GM13976 (cell line): ENCODE data around the gene BAIAP2L1.
"Not testable (repeated sequence)": the region's sequence is repeated elsewhere in the genome, so short reads cannot be mapped to it uniquely, and the experiment has no call there.

Experiments
- DNase-seq: peaks from one replicate; pipeline ENCODE4 v3.0.0; 2012; ENCODE audit warnings: low spot score
- in situ Hi-C: fragments of 300-500 bp; cut with MboI; formaldehyde crosslinking; loops from one replicate; pipeline ENCODE4 v1.12.0; 2022; ENCODE audit warnings: low sequenced_read_pairs, mixed read lengths, inconsistent platforms; ENCODE audit not compliant: unreplicated experiment
- TF ChIP-seq, protein P1 (sequence below): IDR thresholded peaks from 2 replicates; pipeline ENCODE4 v1.5.1; 2012; ENCODE audit warnings: borderline replicate concordance, mild to moderate bottlenecking; ENCODE audit not compliant: insufficient read depth; ENCODE audit errors: extremely low read depth, missing control alignments, control extremely low read depth

The BAIAP2L1 gene

DNA sequence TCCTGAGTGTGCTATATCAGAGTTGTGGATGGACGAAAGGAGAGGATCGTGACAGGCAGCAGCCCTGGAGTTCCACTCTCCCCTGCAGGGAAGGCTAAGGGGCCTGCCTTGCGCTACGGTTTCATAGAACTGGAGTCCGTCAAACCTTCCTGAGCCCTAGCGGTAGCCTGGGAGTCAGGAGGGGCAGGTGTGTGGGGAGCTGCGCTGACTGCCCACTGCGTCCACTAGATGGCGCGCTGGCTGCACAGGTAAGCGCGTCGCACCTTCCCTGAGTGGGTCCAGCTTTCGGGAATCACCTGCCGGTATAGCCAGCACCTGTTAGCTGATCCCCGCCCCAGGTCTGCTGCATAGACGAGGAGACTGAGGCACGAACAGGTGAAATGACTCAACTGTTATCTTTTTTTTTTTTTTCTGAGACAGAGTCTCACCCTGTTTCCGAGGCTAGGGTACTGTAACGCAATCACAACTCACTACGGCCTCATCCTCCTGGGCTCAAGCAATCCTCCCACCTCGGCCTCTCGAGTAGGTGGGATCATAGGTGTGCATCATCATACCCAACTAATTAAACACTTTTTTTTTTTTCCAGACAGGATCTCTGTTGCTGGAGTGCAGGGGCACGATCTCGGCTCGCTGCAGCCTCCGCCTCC lies 20.2 kb upstream of the BAIAP2L1 start:
- in situ Hi-C loops: no loop called here

DNA sequence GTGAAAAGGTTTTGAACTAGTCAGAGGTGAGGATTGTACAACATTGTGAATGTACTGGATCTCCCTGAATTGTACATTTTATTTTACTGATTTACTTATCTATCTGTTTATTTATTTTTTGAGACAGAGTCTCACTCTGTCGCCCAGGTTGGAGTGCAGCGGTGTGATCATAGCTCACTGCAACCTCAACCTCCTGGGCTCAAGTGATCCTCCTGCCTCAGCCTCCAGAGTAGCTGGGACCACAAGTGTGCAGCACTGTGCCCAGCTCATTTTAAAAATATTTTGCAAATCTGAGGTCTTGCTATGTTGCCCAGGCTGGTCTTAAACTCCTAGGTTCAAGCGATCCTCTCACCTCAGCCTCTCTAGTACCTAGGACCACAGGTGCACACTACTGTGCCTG lies 19.1 kb upstream of the BAIAP2L1 start:
- in situ Hi-C loops, DNase-seq: not testable (repeated sequence)

More for the DNA sequence above, 20.2 kb upstream of the BAIAP2L1 start:
- DNase-seq: peak; percentile 85
- TF ChIP-seq, protein P1, sequence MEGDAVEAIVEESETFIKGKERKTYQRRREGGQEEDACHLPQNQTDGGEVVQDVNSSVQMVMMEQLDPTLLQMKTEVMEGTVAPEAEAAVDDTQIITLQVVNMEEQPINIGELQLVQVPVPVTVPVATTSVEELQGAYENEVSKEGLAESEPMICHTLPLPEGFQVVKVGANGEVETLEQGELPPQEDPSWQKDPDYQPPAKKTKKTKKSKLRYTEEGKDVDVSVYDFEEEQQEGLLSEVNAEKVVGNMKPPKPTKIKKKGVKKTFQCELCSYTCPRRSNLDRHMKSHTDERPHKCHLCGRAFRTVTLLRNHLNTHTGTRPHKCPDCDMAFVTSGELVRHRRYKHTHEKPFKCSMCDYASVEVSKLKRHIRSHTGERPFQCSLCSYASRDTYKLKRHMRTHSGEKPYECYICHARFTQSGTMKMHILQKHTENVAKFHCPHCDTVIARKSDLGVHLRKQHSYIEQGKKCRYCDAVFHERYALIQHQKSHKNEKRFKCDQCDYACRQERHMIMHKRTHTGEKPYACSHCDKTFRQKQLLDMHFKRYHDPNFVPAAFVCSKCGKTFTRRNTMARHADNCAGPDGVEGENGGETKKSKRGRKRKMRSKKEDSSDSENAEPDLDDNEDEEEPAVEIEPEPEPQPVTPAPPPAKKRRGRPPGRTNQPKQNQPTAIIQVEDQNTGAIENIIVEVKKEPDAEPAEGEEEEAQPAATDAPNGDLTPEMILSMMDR: peak; percentile 95

DNA sequence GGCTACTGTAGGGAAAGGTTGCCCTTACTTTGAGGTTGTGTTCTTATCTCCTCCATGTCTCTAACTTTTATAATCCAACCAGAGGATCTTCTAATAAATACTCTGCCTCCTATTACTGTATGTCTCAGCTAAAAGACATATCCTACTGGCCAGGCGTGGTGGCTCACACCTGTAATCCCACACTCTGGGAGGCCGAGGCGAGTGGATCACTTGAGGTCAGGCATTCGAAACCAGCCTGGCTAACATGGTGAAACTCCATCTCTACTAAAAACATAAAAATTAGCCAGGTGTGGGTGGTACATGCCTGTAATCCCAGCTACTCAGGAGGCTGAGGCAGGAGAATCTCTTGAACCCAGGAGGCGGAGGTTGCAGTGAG lies 18.4 kb upstream of the BAIAP2L1 start:
- in situ Hi-C loops, DNase-seq: not testable (repeated sequence)

DNA sequence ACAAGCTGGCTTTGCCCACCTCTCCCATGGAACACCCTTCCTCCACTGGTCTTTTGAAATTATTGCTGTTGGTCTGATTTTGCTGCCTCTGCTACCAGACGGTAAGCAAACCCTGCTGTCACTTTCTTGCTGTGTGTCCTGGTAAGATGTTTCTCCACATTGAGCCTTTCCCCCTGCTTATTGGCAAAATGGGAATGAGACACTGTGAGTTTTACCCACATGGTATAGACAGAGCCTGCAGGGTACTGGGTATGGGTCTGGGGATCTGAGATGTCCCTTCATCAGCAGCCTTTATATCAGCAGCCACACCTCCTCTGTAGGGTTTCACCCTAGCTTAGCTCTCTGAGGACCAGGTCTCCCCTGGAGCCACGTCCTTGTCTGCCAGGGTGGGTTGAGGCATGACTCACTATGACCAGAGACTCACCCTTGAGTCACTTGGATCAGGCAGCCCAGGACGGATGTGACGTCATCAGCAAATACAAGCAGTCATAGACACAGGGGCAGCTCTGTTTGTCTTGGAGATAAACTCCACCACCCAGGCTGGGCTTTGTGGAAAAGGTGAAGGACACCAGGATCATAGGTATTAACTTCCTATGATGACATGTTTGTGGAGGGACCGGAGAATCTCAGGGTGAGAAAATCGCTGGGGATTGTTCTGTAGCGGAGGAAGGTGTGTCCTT lies 17.9 kb upstream of the BAIAP2L1 start:
- in situ Hi-C loops: no loop called here
- TF ChIP-seq, protein P1: no peak
- DNase-seq: no peak

DNA sequence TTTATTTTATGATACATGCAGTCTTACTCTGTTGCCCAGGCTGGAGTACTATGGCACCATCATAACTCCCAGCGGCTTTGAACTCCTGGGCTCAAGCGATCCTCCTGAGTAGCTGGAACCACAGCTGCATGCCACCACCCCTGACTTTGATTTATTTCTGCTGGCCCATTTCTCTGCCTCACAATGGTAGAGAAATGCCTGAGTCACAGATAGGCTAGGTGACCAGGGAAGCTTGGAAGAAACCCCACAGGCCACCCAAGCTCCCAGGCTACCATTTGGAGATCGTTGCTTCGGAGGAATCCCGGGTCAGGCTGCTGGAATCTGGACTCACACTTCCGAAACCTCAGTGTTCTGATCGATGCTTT lies 17.4 kb upstream of the BAIAP2L1 start:
- no peak for DNase-seq
- TF ChIP-seq, protein P1: no peak
- in situ Hi-C loops: no loop called here

DNA sequence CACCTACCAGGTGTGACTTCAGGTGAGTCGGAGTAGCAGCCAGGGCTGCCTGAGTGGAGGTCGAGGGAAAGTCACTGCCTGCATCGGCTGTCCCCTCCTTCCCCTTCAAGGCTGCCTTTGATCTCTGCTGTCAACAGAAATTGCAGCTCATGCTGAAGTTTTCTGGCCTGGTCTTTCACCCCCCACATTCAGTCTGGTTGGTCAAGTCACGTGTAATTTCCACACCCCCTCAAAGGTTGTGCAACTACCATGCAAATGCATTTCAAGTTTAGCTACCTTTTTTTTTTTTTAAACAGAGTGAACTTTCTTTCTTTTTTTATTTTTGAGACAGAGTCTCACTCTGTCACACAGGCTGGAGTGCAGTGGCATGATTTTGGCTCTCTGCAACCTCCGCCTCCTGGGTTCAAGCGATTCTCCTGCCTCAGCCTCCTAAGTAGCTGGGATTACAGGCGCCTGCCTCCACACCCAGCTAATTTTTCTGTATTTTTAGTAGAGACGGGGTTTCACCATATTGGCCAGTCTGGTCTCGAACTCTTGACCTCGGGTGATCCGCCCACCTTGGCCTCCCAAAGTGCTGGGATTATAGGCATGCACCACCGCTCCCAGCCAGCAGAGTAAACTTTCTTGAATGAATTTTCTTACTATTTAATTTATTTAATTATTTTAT lies 16.8 kb upstream of the BAIAP2L1 start:
- DNase-seq: peak; percentile 43
- in situ Hi-C loops: not testable (repeated sequence)

DNA sequence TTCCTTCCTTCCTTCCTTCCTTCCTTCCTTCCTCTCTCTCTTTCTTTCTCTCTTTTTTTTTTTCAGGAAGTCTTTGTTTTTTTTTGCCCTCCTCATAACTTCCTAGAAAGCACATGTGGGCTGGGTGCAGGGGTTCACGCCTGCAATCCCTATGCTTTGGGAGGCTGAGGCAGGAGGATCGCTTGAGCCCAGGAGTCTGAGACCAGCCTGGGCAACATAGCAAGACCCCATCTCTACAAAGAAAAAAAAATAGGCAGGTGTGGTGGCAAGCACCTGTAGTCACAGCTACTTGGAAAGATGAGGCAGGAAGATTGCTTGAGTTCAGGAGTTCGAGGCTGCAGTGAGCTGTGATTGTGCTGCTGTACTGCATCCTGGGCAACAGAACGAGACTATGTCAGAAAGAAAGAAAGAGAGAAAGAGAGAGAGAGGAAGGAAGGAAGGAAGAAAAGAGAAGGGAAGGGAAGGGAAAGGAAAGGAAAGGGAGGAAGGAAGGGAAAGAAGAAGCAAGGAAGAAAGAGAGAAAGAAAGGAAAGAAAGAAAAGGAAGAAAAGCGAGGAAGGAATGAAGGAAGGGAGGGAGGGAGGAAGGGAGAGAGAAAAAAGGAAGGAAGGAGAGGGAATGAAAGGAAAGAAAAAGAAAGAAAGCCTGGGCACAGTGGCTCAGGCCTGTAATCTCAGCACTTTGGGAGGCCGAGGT lies 13.5 kb upstream of the BAIAP2L1 start:
- DNase-seq: no peak
- in situ Hi-C loops: no loop called here
- TF ChIP-seq, protein P1: no peak

DNA sequence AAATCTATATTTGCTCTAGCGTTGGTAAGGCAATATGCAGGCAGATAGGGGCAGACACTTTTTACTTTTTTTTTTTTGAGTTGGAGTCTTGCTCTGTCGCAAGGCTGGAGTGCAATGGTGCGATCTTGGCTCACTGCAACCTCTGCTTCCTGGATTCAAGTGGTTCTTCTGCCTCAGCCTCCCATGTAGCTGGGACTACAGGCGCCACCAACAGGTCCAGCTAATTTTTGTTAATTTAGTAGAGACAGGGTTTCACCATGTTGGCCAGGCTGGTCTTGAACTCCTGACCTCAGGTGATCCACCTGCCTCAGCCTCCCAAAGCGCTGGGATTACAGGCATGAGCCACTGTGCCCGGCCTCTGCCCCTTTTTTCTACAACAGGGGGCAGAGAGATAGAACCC lies 12.8 kb upstream of the BAIAP2L1 start:
- in situ Hi-C loops, DNase-seq: not testable (repeated sequence)

DNA sequence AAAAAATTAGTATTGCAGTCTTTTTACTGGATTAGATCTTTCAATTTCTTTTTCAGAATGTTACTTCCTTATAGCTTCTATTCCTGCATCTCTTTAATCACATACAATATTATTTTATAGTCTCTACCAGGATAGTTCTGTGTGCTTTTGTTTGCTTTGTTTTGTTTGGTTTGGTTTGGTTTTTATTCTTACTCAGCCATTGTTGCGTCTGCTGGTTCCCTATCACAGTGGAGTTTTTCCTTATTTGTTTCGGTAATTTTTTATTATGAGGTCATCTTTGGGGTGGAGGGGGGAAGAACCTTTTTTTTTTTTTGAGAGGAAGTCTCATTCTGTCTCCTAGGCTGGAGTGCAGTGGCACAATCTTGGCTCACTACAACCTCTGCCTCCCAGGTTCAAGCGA lies 9.0 kb upstream of the BAIAP2L1 start:
- TF ChIP-seq, protein P1: no peak
- no peak for DNase-seq
- in situ Hi-C loops: no loop called here

DNA sequence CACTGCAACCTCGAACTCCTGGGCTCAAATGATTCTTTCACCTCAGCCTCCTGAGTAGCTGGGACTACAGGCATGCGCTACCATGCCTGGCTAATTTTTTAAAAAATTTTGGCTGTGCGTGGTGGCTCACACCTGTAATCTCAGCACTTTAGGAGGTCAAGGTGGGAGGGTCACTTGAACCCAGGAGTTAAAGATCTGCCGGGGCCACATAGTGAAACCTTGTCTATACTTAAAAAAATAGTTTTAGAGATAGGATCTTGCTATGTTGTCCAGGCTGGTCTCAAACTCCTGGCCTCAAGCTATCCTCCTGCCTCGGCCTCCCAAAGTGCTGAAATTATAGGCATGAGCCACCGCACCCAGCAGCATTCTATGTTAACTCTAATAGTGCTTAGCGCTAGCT lies 7.3 kb upstream of the BAIAP2L1 start:
- in situ Hi-C loops, DNase-seq: not testable (repeated sequence)
